Loucy (cell line): ENCODE data around the gene SAMD7.

ENCODE experiments used
- EZH2phosphoT487 ChIP-seq: fragments of 200-600 bp; IDR thresholded peaks from 2 replicates; pipeline ENCODE4 v1.6.1; 2018; ENCODE audit warnings: antibody characterized with exemption, mild to moderate bottlenecking, moderate library complexity, borderline replicate concordance
- TF ChIP-seq, protein P1 (sequence below): fragments of 200-600 bp; sonication (generic); conservative IDR thresholded peaks from 2 replicates; pipeline ENCODE4 v1.5.1; 2014; ENCODE audit warnings: mild to moderate bottlenecking, antibody characterized with exemption, low read length

GRCh38 chr3:169891886-169892285 is 19.5 kb upstream of the SAMD7 start:
- TF ChIP-seq, protein P1, sequence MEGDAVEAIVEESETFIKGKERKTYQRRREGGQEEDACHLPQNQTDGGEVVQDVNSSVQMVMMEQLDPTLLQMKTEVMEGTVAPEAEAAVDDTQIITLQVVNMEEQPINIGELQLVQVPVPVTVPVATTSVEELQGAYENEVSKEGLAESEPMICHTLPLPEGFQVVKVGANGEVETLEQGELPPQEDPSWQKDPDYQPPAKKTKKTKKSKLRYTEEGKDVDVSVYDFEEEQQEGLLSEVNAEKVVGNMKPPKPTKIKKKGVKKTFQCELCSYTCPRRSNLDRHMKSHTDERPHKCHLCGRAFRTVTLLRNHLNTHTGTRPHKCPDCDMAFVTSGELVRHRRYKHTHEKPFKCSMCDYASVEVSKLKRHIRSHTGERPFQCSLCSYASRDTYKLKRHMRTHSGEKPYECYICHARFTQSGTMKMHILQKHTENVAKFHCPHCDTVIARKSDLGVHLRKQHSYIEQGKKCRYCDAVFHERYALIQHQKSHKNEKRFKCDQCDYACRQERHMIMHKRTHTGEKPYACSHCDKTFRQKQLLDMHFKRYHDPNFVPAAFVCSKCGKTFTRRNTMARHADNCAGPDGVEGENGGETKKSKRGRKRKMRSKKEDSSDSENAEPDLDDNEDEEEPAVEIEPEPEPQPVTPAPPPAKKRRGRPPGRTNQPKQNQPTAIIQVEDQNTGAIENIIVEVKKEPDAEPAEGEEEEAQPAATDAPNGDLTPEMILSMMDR = no peak
- TF ChIP-seq EZH2phosphoT487 = no peak
